ENCODE results near the gene CUL1. TPM values are rescaled to one million over a fixed set of nuclear protein-coding genes. Genes with fewer than 3 reads are reported as not detected.

Gene CUL1
- total RNA-seq, 1 donor from 2014 or later = 38.5 TPM

GRCh38 chr7:148835854-148836253, 137.2 kb downstream of the CUL1 start:
- no peak for DNase-seq (ENCODE audit: extremely low spot score in 2 of 2)
- Histone ChIP-seq H3K36me3 (no peaks in the 10 kb centered on the region), H3K27me3 (no peaks in the 10 kb centered on the region), H3K4me3 (no peak overlapping the region), H3K9me3 (no peaks in the 10 kb centered on the region), H3K4me1 (no peaks in the 10 kb centered on the region), H3K27ac (no peak overlapping the region)
- intact Hi-C loops (cut with DNase I) = no loop called here
- TF ChIP-seq POLR2AphosphoS5 (IDR thresholded peaks at IDR 0.05; ENCODE audit: insufficient read depth in 1 of 2, low read depth in 1 of 2) = no peak
- no peak for TF ChIP-seq CTCF (IDR thresholded peaks at IDR 0.05)
- no peak for TF ChIP-seq POLR2A (IDR thresholded peaks at IDR 0.05)

GRCh38 chr7:148838905-148839304, 140.2 kb downstream of the CUL1 start:
- no peak for DNase-seq (ENCODE audit: extremely low spot score in 2 of 2)
- no peaks in the 10 kb centered on the region for H3K27me3 ChIP-seq
- no peaks in the 10 kb centered on the region for H3K4me1 ChIP-seq
- no peaks in the 10 kb centered on the region for H3K9me3 ChIP-seq
- H3K27ac ChIP-seq = no peak overlapping the region
- intact Hi-C loops (cut with DNase I) = no loop called here
- TF ChIP-seq CTCF (IDR thresholded peaks at IDR 0.05) (no peak), POLR2A (IDR thresholded peaks at IDR 0.05) (no peak), POLR2AphosphoS5 (IDR thresholded peaks at IDR 0.05; ENCODE audit: insufficient read depth in 1 of 2, low read depth in 1 of 2) (no peak)
- H3K36me3 ChIP-seq = no peaks in the 10 kb centered on the region
- H3K4me3 ChIP-seq = no peak overlapping the region

GRCh38 chr7:148847815-148848734, 149.4 kb downstream of the CUL1 start:
- intact Hi-C loops (cut with DNase I) = no loop called here
- TF ChIP-seq POLR2AphosphoS5 (IDR thresholded peaks at IDR 0.05; ENCODE audit: insufficient read depth in 1 of 2, low read depth in 1 of 2) (no peak), CTCF (IDR thresholded peaks at IDR 0.05) (no peak), POLR2A (IDR thresholded peaks at IDR 0.05) (no peak)
- H3K4me1 ChIP-seq = no peaks in the 10 kb centered on the region

GRCh38 chr7:148849393-148850098, 150.8 kb downstream of the CUL1 start:
- Histone ChIP-seq H3K36me3 (no peaks in the 10 kb centered on the region), H3K27me3 (no peaks in the 10 kb centered on the region), H3K4me1 (no peaks in the 10 kb centered on the region), H3K9me3 (no peaks in the 10 kb centered on the region), H3K4me3 (no peak overlapping the region), H3K27ac (no peak overlapping the region)
- intact Hi-C loops (cut with DNase I) = no loop called here
- TF ChIP-seq CTCF (IDR thresholded peaks at IDR 0.05) = no peak
- no peak for TF ChIP-seq POLR2A (IDR thresholded peaks at IDR 0.05)
- TF ChIP-seq POLR2AphosphoS5 (IDR thresholded peaks at IDR 0.05; ENCODE audit: insufficient read depth in 1 of 2, low read depth in 1 of 2) = no peak
- DNase-seq (ENCODE audit: extremely low spot score in 2 of 2) = no peak

More at GRCh38 chr7:148847815-148848734, 149.4 kb downstream of the CUL1 start:
- Histone ChIP-seq H3K36me3 (no peaks in the 10 kb centered on the region), H3K9me3 (no peaks in the 10 kb centered on the region), H3K27me3 (no peaks in the 10 kb centered on the region), H3K4me3 (no peak overlapping the region), H3K27ac (no peak overlapping the region)
- DNase-seq (ENCODE audit: extremely low spot score in 2 of 2) = no peak
